ENCODE results near the gene MALAT1.
"Not testable (repeated sequence)": the region's sequence is repeated elsewhere in the genome, so short reads cannot be mapped to it uniquely, and the experiment has no call there.

MALAT1 gene

GRCh38 chr11:65516135-65516968 is 17.5 kb downstream of the MALAT1 start:
- no peak for DNase-seq (ENCODE audit: low read depth in 1 of 2, low spot score in 1 of 2)

GRCh38 chr11:65518941-65519549 is 20.2 kb downstream of the MALAT1 start:
- DNase-seq (ENCODE audit: low read depth in 1 of 2, low spot score in 1 of 2) = not testable (repeated sequence)

GRCh38 chr11:65521777-65522521 is 23.1 kb downstream of the MALAT1 start:
- not testable (repeated sequence) for DNase-seq (ENCODE audit: low read depth in 1 of 2, low spot score in 1 of 2)

- not testable (repeated sequence) for DNase-seq (ENCODE audit: low read depth in 1 of 2, low spot score in 1 of 2)
Observed at GRCh38 chr11:65522718-65523630, 24.1 kb downstream of the MALAT1 start.

GRCh38 chr11:65523631-65523968 is 24.8 kb downstream of the MALAT1 start:
- not testable (repeated sequence) for DNase-seq (ENCODE audit: low read depth in 1 of 2, low spot score in 1 of 2)

- no peak for DNase-seq (ENCODE audit: low read depth in 1 of 2, low spot score in 1 of 2)
Observed at GRCh38 chr11:65524014-65524740, 25.3 kb downstream of the MALAT1 start.

- DNase-seq (ENCODE audit: low read depth in 1 of 2, low spot score in 1 of 2) = peak; percentile 70 to 76
Observed at GRCh38 chr11:65524741-65525545, 26.1 kb downstream of the MALAT1 start, which contains the start of gene SCYL1. TSS of gene SCYL1 (plus strand) at chr11:65525083. CDS start at chr11:65525154, 71 bp downstream.

- no peak for DNase-seq (ENCODE audit: low read depth in 1 of 2, low spot score in 1 of 2)
Observed at GRCh38 chr11:65525546-65526480, 27.0 kb downstream of the MALAT1 start.

- no peak for DNase-seq (ENCODE audit: low read depth in 1 of 2, low spot score in 1 of 2)
Observed at GRCh38 chr11:65526744-65527143, 27.9 kb downstream of the MALAT1 start.

GRCh38 chr11:65528819-65529350 is 30.0 kb downstream of the MALAT1 start:
- DNase-seq (ENCODE audit: low read depth in 1 of 2, low spot score in 1 of 2) = no peak

- DNase-seq (ENCODE audit: low read depth in 1 of 2, low spot score in 1 of 2) = no peak
Observed at GRCh38 chr11:65529475-65530156, 30.8 kb downstream of the MALAT1 start.

GRCh38 chr11:65530157-65530496 is 31.3 kb downstream of the MALAT1 start:
- no peak for DNase-seq (ENCODE audit: low read depth in 1 of 2, low spot score in 1 of 2)

- no peak for DNase-seq (ENCODE audit: low read depth in 1 of 2, low spot score in 1 of 2)
Observed at GRCh38 chr11:65532388-65533064, 33.7 kb downstream of the MALAT1 start.

- no peak for DNase-seq (ENCODE audit: low read depth in 1 of 2, low spot score in 1 of 2)
Observed at GRCh38 chr11:65535102-65535501, 36.3 kb downstream of the MALAT1 start.

GRCh38 chr11:65536412-65537295 is 37.8 kb downstream of the MALAT1 start:
- no peak for DNase-seq (ENCODE audit: low read depth in 1 of 2, low spot score in 1 of 2)

- DNase-seq (ENCODE audit: low read depth in 1 of 2, low spot score in 1 of 2) = no peak
Observed at GRCh38 chr11:65537296-65537597, 38.4 kb downstream of the MALAT1 start.
